Left renal cortex interstitium (tissue), 4 donors: ENCODE results near the gene C12orf57. TPM values are rescaled to one million over a fixed set of nuclear protein-coding genes. Genes with fewer than 3 reads are reported as not detected.

Experiments
- DNase-seq, 4 donors: peaks; one replicate each; pipeline ENCODE4 v3.0.0-alpha.2; 2013; ENCODE audit warnings: low read depth in 4 of 4, low spot score in 2 of 4, missing footprints in 1 of 4
- polyA plus RNA-seq, 4 donors: library from polyadenylated mRNA; unstranded; fragments of 120-200 nt; gene quantifications; one replicate each; pipeline ENCODE4 v1.2.1, GENCODE V29; 2013; ENCODE audit not compliant: insufficient read length in 4 of 4

The C12orf57 gene
- polyA plus RNA-seq, 4 donors: 141 to 235 (median 165) TPM

DNA sequence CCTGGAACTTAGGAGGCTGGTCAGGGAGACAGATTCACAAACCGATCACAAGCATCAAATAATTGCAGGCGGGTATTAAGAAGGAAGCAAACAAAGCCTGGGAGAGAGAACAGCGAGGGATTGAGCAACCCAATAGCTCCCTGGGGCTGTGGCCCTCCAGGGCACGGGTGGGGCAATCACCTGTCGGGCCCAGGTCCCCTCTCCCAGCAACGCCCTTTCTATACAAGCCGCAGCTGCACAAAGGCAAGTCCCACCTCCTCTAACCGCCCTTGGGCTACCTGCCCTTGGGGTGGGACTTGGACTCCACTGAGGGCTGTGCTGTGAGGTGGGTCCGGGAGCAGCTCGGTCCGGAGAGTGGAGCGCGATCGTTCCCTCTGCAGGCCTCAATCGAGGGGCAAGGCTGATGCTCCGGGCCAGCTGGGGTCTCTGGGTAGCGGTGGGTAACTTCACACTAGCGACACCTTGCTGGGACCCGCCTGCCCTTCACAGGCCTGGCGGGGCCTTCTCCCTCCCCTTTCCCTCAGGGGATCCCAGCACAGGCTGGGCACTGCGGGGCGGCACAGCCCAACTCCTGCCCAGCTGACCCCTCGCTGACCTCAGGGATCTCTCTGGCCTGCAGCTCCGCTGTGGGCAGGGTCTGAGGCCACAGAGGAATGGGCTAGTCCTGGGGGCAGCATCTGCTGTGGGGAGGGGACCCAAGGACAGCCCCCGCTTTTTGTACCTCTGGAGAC, 18.6 kb downstream of the C12orf57 start:
- no peak for DNase-seq

DNA sequence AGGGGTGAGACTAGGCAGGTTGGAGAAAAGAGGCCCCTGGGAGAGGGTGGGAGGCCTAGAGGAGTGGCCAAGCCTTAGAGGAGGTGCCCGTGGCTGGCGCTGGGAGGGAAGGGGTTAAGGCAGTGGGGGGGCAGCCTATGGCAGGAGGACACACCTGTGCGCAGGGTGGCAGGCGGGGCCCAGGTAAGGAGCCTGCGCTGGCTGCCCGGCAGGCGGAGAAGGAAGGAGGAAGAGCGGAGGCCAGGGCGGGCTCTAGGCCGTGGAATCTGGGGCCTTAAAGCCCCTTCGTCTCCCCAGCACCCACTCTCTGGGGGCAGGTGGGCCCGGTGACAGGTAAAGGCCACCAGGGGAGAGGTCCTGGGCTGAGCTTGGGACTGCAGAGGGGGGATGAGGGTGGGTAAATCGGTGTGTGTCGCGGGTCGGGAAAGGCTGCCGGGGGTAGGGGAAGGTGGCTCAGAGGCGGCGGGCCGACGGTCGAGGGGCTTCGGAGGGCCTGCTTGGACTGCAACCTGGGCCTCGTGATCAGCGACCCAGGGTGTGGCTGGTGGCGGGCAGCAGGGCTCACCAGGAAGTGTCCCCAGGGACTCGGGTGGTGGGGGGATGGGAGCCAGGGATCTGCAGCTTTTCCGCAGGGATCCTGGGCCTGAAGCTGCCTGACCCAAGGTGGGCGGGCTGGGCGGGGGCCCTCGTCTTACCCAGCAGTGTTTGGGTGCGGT, 19.4 kb downstream of the C12orf57 start:
- no peak for DNase-seq

DNA sequence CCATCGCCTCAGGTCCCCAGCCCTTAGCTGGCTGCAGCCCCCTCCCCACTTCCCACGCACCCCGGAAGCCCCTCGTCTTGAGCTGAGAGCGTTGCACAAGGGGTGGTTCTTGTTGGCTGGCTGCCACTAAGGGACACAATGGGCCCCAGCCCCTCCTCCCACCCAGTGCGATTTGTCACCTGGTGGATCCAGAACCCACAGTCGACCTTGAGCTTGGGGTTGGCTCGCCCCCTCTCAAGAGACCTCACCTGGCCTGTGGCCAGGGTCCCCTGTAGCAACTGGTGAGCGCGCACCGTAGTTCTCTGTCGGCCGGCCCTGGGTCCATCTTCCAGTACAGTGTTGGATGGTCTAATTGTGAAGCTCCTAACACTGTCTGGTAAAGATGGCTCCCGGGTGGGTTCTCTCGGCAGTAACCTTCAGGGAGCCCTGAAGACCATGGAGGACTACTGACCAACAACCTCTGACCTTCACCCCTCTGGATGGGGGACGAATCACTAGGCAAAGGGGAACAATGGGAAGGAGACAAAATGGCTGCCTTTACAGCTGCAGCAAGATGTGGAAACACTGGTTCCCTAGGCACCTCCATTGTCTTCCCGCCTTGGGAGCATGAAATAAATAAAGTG, 20.1 kb downstream of the C12orf57 start:
- no peak for DNase-seq

DNA sequence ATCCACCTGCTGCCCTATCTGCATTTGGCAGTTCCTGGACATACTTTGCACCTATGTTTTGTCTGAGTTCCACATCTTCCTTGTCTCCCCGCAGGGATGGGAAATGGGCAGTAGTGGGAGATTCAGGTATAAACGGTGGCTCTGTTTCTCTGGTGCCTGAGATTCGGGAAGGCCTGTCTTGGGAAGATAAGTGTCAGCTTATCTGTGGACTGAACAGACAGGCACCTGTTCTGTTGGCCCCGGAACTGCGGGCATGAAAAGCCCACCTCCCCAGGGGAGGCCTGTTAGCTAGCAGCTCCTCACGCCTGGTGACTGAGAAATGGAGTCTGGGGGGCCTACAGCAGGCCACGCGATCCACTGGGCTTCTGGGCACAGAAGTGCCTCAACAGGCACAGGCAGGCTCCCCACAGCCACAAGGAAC, 20.8 kb downstream of the C12orf57 start:
- DNase-seq: no peak

DNA sequence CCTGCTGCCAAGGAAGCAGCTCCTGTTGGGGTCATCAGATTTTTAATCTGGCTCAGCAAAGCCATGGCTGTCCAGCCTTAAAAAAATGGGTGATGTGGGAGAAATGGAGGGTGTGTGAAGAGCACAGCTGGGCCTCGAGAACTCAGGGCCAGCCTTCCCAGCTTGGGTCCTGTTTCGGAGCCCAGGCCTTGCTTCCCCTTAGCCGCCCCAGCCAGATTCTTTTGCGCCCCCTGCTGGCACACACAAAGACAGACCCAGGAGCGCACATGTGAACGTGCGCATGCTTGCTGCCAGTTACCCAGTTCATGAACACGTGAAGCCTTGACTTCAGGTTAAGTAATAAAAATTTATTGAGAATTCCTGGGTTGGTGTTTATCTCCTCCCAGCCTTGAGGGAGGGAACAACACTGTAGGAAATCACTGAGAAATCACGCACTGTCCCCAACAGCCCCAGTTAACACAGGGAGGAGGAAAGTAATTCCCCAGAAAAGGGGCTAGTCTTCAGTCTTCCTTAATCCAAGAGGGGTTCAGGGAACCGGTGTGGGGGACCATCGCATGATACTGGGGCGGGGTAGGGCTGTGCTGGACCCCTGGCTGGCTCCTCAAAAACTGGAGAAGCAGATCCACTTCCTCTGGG, 21.3 kb downstream of the C12orf57 start:
- DNase-seq: peak in 2 of 4 donors; percentile 70 to 76

DNA sequence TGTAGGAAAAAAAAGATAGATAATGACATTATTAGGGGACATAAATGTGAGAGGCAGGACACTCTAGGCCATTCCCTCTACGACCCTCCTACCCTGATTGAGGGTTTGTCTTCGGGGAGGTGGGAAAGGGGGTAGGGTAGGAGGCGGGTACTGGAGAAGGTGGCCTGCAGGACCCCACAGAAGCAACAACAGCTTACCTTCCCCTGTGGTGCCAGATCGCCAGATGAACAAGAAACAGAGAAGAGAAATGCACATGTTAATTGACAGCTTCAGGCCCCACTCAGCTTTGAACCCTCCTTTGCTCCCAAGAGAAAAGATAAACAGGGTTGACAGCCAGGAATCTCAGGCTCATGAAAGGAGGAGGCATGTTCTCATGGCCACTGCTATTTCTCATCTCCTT, 21.9 kb downstream of the C12orf57 start:
- no peak for DNase-seq

DNA sequence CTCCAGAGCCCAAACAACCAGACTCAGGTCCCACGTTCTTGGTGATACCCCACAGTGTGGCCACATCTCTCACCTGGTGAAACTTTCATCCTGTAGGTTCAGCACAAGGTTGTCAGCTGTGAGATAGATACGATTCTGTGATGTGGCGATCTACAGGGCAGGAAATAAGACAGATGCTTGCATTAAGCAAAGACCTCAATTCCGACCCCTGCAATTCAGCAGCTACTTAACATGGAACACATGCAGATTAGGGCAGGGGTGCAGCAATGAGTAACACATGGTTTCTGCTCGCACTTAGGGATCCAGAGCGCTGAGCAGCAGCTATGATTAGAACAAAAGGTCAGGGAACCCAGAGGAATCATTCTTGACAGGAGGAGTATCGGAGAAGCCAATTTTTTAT, 22.5 kb downstream of the C12orf57 start:
- no peak for DNase-seq

DNA sequence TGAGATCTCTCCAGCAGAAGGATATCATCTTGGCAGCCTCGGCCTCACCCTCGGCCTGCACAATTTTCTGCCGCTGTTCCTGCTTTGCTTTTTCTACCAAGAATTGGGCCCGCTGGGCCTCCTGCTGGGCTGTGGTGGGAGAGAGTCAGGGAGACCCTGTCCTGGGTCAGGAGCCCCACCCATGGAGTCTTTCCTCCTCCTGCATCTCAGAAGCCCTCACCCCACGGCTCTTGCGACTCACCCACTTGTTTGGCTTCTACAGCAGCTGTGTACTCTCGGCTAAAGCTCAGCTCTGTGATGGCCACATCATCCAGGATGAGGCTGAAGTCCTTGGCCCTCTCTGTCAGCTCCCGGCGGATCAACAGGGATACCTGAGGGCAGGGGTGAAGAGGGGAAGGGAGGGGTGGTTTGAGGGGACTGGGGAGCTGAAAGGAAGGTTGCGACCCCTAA, 23.9 kb downstream of the C12orf57 start:
- no peak for DNase-seq

DNA sequence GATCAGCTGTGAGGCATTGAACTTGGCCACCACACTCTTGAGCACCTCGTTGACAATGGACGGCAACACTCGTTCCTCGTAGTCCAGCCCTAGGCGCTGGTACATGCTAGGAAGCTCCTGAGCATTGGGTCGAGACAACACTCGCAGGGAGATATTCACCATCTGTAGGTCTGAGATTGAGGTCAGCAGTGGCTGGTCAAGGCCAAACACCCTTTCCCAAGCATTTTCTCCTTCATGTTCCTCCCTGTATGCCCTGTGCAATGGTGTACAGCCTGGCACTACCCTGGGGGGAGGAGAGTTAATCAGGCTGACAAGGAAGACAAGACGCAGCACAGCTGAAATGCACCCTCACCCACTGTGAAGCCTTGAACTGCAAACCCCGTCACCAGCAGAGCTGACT, 24.6 kb downstream of the C12orf57 start:
- no peak for DNase-seq

DNA sequence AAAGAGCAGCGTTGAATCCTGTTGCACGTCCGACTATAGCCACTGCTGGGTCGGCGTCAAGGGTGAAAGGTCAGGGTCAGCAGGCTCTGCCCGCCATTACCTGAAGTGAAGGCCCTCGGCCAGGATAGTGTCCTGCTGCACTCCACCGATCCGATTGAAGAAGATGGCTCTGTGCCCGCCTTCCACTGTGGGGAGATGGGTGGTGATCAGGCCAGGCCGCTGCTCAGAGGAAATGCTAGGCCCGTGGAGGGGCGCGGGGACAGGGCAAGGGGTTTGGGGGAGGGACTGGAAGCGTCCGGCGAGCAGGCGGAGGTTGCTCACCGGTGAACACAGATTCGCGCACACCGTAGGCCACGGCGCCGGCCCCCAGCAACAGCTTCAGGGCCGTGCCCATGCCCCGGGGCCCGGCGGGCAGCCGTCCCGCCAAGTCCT, 26.3 kb downstream of the C12orf57 start:
- no peak for DNase-seq

DNA sequence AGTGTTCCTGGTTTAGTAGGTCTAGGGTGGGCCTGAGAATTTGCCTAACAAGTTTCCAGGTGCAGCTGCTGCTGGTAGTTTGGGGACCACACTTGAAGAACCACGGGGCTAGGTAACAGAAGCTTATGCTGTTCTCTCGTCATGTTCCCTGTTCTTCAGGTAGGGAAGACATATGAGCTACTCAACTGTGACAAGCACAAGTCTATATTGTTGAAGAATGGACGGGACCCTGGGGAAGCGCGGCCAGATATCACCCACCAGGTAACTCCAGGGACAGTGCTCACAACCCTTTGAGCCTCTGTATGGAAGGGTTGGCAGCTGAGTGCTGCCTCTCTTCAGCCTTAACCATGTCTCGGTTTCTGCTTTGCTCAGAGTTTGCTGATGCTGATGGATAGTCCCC, 30.4 kb downstream of the C12orf57 start:
- DNase-seq: no peak

DNA sequence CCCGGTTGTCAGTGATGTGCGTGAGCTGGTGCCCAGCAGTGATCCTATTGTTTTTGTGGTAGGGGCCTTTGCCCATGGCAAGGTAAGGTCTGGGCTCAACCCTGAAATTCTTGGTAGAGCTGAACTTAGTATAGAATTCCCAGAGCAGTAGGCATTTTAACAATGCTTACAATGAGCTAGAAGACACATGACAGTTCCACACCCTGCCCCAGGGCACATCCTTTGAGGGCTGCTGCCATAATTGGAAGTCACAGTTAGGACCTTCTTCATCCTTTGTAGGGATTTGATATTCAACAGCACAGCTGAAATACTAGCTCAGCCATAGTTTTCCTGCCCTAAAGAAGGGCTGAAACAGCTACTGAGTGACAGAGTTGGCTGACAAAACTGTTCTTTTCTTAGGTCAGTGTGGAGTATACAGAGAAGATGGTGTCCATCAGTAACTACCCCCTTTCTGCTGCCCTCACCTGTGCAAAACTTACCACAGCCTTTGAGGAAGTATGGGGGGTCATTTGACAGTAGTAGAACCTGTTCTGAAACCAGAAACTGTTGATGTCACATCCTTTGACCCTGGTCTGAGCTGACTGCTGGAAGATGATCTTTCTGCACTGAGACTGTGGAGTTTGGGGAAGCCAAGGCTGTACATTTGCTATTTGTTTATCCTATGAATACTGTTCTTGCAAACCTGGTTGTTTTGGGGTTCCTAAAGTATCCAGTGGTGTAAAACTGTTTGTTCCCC, 31.6 kb downstream of the C12orf57 start:
- DNase-seq: no peak

DNA sequence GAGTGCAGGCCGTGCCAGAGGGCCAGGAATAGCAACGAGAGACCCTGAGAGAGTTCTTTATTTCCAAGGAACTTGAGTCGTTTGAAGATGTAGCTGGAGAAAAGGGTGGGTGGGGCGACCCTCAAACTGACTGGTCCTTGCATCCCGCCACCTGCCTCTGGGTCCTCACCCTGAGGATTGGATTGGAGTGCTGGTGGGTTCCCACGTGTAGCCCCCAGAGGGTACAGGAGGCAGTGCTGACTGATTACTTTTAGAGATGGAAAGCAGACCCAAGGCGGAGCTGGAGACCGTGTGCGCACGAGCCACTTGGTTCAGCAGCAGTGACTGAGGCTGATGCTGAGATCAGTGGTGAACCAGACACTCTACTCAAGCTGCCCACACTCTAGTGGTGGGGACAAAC, 33.8 kb downstream of the C12orf57 start:
- DNase-seq: no peak

DNA sequence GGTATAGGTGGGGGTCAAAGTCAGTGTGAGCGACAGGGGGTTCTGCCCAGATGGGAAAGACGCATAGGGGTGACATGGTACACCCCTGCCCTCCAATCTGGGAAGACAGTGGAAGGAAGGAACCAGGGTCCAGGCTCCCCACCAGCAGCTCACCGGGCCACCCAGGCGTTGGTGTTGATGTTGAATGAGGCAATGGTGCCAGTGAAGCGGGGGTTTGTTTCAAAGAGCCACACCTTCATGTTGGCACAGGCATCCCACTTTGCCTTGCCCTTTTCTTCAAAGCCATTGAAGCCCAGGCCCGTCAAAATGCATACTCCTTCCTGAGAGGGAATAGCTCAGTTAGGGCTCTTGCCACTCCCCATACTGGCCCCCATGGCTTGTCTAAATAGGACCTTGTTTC, 34.4 kb downstream of the C12orf57 start:
- DNase-seq: no peak

DNA sequence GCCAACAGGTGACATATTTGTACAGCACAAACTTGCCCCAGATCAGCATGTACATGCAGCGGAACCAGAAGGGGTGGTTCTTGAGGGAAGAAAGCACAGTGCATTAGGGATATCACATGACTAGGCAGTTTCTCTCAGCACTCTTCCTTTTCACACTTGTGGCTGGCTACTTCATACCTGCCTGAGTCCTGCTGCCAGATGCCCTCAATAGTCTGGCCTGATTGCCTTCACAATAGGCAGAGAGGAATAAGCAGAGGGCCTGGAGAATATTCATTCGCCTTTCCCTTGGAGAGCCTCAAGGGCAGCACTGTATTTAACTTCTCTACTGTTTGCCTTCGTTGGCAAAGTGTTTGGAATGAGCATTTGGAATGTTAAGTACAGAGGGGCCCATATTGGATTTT, 34.8 kb downstream of the C12orf57 start:
- no peak for DNase-seq

DNA sequence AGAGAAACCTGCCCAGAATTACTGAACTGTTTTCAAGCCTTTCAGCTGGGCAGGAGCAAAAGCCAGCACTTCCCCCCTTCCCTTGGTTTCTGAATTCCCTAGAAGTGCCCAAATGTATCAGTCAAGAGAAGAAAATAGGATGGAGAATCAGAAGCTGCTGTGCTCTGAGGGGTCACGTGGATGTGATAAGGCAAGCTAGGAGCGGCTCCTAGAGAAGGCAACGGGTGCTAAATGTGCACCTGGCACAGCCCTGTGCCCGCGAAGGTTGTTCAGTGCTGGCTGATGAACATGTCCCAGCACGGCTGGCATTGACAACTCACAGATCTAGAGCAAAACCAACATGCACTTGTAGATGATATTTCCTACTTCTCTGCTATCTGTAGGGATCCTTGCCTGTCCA, 35.2 kb downstream of the C12orf57 start:
- no peak for DNase-seq

DNA sequence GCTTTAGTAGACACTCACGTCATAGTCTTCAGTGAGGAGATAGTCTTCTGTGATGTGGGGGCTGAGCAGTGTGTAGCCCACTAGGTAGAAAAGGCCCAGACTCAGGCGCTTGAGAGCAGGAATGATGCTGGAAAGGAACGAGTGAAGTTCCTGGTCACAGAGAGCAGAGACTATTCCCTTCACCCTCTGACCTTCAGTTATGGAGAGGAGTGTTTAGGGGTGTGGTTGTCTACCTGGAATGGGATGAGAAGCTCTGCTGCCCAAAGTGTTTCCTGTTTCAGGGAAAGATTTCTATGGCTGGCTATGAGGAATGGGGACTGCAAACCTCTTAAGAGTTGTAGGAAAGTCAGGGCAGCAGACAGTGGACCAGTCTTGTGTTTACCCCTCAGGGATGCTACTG, 35.6 kb downstream of the C12orf57 start:
- no peak for DNase-seq

DNA sequence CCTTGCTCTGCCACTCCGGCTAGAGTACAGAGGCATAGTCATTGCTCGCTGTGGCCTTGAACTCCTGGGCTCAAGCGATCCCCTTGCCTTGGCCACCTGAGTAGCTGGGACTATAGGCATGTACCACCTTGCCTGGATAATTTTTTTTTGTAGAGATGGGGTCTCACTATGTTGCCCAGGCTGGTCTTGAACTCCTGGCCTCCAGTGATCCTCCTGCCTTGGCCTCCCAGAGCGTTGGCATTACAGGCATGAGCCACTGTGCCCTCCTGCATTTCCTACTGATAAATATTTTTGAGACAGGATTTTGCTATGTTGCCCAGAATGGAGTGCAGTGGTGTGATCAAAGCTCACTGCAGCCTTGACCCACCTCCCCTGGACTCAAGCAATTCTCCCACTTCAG, 36.3 kb downstream of the C12orf57 start:
- no peak for DNase-seq

DNA sequence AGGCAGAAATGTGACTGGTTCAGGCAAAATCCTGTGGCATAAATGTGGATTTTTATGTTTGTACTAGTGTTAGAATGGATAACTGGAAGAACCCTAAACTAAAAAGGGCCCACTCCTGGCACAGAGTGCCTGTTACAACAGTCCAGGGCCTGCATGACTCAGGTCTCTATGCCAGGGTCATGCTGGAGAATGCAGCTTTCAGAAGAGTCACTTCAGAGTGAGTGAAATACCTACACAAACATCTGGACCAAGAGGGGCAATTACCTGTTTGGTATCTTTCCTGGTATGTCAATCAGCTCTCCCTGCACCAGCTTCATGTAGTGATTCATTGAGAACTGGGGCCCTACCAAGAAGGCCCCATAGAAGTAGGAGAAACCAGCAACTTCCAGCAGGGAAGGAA, 36.9 kb downstream of the C12orf57 start:
- DNase-seq: no peak

DNA sequence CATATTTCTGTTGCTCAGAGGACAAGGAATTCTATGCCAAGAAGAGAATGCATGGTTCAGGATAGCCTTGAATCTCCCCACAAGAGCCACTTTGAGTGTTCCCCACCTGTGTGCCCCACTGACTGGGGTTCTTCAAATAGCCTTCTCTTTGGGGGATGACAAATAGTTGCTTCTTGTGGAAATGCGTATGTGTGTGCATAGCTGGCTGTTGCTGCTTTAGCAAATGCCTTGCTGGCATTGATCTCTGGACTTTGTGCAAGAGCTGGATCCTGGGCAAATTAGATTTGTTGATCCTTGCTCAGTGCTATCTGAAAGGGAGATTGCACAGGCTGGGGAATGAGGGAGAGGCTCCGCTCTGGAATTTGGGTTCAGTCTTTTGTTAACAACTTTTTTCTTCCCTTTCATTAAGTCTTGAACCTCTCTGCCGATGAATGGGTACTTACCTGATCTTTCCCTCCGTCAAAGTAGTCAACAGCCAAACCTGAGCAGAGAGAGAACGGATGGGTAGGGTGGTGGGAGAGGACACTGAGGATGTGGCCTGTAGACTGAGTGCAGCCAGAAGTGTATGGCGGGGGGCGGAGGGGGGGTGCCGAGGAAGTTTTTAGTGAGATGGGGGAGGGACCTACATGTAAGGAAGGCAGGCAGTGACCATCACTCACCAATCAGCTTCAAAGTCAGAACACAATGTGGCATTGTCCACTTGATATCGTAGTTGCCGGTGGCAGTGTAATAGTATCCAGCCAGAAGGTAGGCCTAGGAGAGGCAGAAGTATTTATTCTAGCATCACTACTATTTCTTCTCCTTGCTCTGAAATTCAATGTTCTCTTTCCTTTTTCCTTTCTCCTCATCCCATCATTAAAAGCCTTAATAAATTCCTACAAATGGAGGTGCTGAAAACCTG, 37.6 kb downstream of the C12orf57 start:
- DNase-seq: no peak
